ENCODE measurements around the gene PARVB. TPM values are rescaled to one million over a fixed set of nuclear protein-coding genes. Genes with fewer than 3 reads are reported as not detected.

Gene PARVB
- total and polyA plus RNA-seq, 8 donors: 3.8 to 27.3 (median 10.4) TPM

GRCh38 chr22:44129619-44129976, 105.5 kb downstream of the PARVB start:
- no peak for DNase-seq
- TF ChIP-seq, protein P1, sequence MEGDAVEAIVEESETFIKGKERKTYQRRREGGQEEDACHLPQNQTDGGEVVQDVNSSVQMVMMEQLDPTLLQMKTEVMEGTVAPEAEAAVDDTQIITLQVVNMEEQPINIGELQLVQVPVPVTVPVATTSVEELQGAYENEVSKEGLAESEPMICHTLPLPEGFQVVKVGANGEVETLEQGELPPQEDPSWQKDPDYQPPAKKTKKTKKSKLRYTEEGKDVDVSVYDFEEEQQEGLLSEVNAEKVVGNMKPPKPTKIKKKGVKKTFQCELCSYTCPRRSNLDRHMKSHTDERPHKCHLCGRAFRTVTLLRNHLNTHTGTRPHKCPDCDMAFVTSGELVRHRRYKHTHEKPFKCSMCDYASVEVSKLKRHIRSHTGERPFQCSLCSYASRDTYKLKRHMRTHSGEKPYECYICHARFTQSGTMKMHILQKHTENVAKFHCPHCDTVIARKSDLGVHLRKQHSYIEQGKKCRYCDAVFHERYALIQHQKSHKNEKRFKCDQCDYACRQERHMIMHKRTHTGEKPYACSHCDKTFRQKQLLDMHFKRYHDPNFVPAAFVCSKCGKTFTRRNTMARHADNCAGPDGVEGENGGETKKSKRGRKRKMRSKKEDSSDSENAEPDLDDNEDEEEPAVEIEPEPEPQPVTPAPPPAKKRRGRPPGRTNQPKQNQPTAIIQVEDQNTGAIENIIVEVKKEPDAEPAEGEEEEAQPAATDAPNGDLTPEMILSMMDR (IDR thresholded peaks at IDR 0.05): no peak
- 64 to 71% methylated on average over 8 of the region's 8 CpGs for WGBS, 2 donors
- Histone ChIP-seq H3K9me3 (no peaks in the 10 kb centered on the region), H3K4me3 (no peak overlapping the region), H3K27me3 (no peaks in the 10 kb centered on the region), H3K27ac (no peak overlapping the region), H3K4me1 (no peaks in the 10 kb centered on the region), H3K36me3 (no peaks in the 10 kb centered on the region)
- FAIRE-seq: no peak
- intact Hi-C loops (cut with DNase I): no loop called here
- ATAC-seq: peak in 1 of 4 donors; percentile 51

DNA sequence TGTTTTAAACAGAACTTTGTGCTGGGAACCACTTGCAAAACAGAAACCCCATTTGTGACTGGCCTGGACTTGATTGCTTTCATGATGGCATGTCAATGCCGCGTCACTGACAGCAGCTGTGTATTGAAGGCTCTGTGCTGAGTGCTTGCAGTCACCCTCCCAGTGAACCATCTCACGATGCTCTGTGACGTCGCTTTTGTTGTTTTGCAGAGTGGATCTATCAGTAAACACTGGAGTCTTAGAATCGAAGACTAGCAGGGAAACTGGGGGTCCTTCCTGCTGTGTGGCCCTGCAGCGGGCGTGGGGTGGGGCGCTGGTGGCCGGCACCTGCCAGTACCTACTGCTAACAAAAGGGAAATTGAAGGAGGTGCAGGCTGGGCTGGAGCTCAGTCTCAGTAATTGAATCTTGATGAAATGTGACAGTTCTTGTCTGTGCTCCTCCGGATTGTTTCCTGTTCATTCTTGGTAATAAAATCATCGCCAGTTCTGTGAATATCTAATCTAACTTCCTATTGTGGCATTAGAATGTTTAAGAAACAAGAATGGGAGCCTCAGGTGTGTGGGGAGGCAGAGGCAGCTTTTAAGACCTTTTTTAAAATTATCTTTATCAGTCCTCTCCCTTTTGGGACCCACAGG, 106.1 kb downstream of the PARVB start:
- Histone ChIP-seq H3K36me3 (no peaks in the 10 kb centered on the region), H3K4me3 (no peak overlapping the region), H3K9me3 (no peaks in the 10 kb centered on the region), H3K27me3 (no peaks in the 10 kb centered on the region), H3K4me1 (no peaks in the 10 kb centered on the region), H3K27ac (no peak overlapping the region)
- TF ChIP-seq, protein P1 (IDR thresholded peaks at IDR 0.05): no peak
- FAIRE-seq (no peak), ATAC-seq (no peak), DNase-seq (peak in 1 of 6 donors; percentile 41)
- WGBS, 2 donors: 67 to 71% methylated on average over 12 of the region's 12 CpGs
- intact Hi-C loops (cut with DNase I): no loop called here

DNA sequence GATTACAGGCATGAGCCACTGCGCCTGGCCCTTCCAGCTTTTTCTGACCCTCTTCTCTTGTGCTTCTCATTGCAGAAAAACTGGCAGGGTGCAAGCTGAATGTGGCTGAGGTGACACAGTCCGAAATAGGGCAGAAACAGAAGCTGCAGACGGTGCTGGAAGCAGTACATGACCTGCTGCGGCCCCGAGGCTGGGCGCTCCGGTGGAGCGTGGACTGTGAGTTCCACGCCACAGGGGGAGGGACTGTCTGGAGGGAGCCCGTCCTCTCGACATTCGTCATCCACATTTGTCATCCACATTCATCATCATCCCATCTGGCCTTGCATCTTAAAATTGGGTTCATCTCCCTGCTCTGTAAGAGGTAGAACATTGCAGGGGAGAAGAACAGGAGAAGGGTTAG, 107.3 kb downstream of the PARVB start:
- 89 to 92% methylated on average over 12 of the region's 12 CpGs for WGBS, 2 donors

DNA sequence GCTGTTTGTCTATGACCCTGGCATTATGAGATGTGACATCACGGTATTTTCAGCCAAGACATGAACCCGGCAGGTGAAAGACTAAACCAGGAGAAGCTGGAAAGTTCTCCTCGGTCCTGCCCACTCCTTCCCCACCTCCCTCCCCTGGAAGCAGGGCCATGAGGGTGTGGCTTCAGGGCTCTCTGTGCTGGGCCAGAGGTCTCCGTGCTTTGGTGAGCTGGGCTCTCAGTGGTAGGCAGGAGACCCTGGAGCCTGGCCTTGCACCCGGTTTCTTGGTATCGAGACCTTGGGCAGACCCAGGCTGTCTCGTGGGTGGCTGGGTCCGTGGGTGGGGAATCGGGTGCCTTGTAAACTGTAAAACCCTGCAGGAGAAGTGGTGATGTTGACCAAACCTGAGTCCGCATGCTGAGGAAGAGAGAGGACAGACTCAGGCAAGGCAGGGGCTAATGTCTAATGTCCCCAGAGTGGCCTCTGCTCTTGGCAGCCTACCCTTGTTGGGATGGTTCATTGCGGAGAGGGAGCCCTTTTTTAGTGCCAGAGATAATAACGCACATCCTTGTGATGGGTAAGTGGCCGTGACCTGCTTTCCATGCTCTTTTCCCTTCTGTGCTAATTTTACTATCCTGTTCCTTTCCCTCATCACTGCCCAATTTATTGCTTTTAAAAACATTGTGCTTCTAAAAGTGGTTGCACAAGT, 108.0 kb downstream of the PARVB start:
- no peaks in the 10 kb centered on the region for H3K36me3 ChIP-seq
- 82 to 83% methylated on average over 13 of the region's 13 CpGs for WGBS, 2 donors
- TF ChIP-seq, protein P1 (IDR thresholded peaks at IDR 0.05): no peak
- DNase-seq (no peak), FAIRE-seq (no peak), ATAC-seq (no peak)
- no peak overlapping the region for H3K27ac ChIP-seq
- H3K4me3 ChIP-seq: no peak overlapping the region
- intact Hi-C loops (cut with DNase I): no loop called here
- no peaks in the 10 kb centered on the region for H3K9me3 ChIP-seq
- H3K4me1 ChIP-seq: no peaks in the 10 kb centered on the region
- H3K27me3 ChIP-seq: no peaks in the 10 kb centered on the region

More for the DNA sequence above, 107.3 kb downstream of the PARVB start:
- Histone ChIP-seq H3K4me3 (no peak overlapping the region), H3K36me3 (no peaks in the 10 kb centered on the region), H3K27ac (no peak overlapping the region), H3K27me3 (no peaks in the 10 kb centered on the region), H3K9me3 (no peaks in the 10 kb centered on the region), H3K4me1 (no peaks in the 10 kb centered on the region)
- TF ChIP-seq, protein P1 (IDR thresholded peaks at IDR 0.05): no peak
- FAIRE-seq: no peak
- no peak for ATAC-seq
- intact Hi-C loops (cut with DNase I): no loop called here
- DNase-seq: no peak

GRCh38 chr22:44132724-44133123, 108.6 kb downstream of the PARVB start:
- ATAC-seq (no peak), DNase-seq (peak in 1 of 6 donors; percentile 33), FAIRE-seq (no peak)
- no peak overlapping the region for H3K4me3 ChIP-seq
- H3K36me3 ChIP-seq: no peaks in the 10 kb centered on the region
- no peaks in the 10 kb centered on the region for H3K4me1 ChIP-seq
- intact Hi-C loops (cut with DNase I): no loop called here
- 79 to 80% methylated on average over 12 of the region's 12 CpGs for whole genome bisulfite sequencing, 2 donors
- H3K27me3 ChIP-seq: no peaks in the 10 kb centered on the region
- H3K27ac ChIP-seq: no peak overlapping the region
- no peaks in the 10 kb centered on the region for H3K9me3 ChIP-seq
- TF ChIP-seq, protein P1 (IDR thresholded peaks at IDR 0.05): no peak
